ENCODE data around the gene RTN4.
"Not testable (repeated sequence)": the region's sequence is repeated elsewhere in the genome, so short reads cannot be mapped to it uniquely, and the experiment has no call there.

The RTN4 gene

DNA sequence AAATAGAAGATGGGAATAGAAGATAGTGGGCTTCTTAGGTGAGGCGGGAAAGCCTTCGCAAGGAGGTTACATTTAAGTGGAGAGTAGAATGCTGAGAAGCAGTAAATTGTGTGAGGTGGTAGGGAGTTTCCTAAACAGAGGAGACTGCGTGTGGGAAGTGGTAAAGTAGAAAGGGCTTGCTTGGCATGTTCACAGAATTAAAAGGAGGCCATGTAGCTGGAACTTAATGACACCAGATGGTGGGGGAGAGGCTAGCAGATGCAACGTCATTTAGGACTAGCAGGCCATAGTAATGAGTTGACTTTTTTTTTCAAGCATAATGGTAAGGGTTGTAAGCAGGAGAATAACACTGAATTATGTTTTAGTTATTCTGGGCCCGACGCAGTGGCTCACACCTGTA lies 13.0 kb upstream of the RTN4 start:
- DNase-seq: no peak

DNA sequence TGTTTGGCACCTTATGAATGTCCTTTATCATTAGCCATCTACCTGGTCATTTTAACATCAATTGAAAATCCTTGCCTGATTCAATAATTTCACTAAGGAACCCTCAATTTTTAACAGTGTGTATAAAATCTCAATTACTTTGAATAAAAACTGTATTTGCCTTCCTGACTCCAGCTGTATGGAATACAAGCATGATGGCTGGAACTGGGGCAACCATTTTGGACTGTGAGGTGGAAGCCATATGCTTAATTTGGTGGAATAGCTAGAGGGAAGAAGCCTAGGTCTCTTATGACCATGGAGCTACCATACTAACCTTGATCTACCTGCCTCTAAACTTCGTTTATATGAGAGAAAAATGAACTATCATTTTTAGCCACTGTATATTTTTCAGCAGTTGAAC lies 12.5 kb upstream of the RTN4 start:
- no peak for DNase-seq

DNA sequence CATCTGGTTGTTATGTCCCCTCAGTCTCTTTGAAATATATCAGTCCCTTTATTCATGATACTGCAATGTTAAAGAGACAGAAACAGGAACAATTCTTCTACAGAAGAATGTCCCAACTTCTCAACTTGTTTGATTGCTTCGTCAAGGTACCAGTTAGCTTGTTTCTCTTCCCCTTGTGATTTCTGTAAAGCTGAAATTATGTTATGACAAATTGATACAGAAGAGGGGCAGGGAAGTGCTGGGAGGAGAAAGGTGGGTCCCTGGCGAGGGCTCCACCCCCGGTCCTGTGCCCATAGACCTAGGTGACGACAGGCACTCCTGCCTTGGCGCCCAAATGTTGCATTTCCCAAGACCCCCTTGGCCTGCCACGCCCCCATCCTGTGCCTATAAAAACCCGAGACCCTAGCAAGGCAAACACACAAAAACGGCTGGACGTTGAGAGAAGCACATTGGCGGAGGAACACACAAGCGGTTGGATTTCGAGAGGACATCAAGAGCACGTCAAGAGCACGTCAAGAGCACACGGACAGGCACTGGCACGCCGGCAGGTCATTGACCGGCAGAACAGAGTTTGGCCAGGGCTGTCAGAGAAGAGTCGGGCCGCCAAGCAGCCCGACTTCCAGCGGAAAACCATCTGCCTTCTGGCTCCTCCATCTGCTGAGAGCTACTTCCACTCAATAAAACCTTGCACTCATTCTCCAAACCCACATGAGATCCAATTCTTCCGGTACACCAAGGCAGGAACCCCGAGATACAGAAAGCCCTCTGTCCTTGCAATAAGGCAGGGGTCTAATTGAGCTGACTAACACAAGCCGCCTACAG lies 11.5 kb upstream of the RTN4 start:
- DNase-seq: peak; percentile 6

DNA sequence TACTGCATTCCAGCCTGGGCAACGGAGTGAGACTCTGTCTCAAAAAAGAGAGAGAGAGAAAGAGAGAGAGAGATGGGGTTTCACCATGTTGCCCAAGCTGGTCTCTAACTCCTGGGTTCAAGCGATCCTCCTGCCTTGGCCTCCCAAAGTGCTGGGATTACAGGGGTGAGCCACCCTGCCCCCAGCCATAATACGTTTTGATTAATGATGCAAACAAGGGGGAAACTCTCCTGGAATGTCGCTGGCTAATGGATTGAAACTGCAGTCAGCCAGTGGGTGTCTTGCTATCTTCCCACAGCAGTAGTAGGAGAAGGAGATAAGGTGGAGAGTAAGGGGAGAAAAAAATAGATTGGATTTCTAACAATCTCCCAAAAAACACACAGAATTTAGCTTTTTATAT lies 9.5 kb upstream of the RTN4 start:
- no peak for DNase-seq

DNA sequence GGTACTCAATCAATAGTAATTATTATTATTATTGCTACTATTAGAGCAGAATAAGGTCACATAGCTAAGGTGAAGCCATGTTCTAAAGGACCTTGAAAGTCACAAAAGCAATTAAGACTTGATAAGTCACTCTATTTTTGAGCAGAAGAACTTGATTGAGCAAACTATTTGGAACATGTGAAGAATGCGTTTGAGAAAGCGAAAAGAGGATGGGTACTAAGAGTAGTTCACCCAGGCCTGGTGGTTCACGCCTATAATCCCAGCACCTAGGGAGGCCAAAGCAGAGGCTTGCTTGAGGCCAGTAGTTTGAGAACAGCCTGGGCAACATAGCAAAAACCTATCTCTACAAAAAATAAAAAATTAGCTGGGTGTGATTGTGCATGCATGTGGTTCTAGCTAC lies 7.2 kb upstream of the RTN4 start:
- no peak for DNase-seq

DNA sequence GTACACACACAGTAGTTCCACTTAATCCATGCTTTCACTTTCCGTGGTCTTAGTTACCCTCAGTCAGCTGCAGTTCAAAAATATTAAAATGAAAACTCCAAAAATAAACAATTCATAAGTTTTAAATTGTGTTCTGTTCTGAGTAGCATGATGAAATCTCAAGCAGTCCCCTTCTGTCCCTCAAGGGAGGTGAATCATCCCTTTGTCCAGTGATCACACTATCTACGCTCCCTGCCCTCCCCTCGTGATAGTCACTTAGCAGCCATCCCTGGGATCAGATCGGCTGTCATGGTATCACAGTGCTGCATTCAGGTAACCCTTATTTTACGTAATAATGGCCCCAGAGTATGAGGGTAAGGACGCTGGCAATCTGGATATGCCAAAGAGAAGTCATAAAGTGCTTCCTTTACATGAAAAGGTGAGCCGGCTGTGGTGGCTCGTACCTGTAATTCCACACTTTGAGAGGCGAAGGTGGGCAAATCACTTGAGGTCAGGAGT lies 5.8 kb upstream of the RTN4 start:
- DNase-seq: no peak

DNA sequence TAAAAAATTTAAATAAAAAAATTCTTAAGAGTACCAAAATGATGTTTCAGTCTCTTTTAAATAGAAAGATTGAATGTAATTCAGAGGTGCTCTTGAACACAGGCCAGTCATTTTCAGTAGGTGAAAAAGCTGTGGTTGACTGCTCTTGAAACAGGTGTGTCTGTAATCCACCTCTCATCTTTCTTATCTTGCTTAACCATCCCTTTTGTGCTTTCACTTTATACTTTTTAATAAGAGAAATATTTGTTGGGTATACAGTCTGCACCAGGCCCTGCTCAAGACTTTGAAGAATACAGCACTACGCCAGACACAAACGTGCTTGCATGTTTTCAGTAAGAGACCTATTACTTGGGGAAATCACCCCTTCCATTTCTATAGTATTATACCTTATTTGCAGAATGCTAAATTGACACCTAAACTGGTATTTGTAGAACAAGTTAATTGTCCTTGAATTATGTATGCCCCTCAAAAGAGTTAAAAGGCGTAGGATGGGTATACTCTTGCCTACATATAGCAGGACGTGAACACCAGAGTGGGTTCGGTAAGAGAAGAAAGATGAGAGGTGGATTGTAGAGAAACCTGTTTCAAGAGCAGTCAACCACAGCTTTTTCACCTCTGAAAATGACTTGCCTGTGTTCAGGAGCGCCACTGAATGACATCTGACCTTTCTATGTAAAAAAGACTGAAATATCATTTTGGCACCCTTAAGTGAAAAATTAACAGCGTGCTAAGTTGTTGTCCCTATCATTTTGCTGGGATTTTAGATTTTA lies 4.0 kb upstream of the RTN4 start:
- DNase-seq: no peak

DNA sequence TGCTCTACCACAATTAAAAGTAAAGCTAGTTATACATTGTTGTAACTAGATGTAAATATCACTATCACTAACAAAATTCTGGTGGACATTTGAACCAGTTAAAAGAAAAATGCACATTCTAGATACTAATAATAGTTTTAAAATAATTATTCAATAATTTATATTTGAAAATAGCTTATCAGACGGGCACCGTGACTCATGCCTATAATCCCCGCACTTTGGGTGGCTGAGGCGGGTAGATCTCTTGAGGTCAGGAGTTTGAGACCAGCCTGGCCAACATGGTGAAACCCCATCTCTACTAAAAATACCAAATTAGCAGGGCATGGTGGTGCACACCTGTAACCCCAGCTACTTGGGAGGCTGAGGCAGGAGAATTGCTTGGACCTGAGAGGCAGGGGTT lies 3.0 kb upstream of the RTN4 start:
- not testable (repeated sequence) for DNase-seq

DNA sequence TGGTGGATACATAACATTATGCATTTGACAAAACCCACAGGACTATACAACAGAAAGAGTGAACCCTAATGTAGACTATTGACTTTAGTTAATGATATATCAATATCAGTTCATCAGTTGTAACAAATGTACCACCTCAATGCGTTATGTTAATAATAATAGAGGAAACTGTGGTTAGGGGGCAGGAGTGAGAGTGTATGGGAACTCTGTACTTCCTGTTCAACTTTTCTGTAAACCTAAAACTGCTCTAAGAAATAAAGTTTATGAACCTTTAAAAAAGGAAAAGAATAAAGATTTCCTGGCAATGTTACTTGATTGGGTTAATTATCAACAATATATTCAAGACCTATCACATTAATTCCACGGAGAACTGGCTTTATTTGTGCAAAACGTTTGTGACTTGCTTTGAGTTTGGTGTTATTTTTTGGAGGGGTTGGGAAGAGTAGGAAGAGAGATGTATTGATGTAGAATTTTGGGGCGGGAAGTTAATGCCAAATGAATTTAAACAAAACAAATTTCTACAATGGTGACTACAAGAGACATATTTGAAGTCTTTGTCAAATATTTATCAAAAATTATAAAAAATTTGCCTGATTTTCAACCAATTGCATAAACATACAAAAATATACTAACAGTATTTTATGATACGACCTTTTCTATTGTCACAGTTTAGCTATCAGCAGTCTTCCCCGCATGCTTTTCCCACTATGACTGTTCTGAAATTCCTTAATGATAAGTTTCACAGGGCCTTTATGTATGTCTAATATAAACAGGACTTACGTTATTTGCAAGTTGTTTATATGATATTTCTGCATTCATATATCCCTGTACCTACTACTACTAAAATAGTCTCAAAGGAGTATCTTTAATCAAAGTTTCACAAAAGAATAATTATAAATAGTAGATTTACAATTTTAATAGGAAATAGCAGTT lies 2.1 kb upstream of the RTN4 start:
- no peak for DNase-seq

DNA sequence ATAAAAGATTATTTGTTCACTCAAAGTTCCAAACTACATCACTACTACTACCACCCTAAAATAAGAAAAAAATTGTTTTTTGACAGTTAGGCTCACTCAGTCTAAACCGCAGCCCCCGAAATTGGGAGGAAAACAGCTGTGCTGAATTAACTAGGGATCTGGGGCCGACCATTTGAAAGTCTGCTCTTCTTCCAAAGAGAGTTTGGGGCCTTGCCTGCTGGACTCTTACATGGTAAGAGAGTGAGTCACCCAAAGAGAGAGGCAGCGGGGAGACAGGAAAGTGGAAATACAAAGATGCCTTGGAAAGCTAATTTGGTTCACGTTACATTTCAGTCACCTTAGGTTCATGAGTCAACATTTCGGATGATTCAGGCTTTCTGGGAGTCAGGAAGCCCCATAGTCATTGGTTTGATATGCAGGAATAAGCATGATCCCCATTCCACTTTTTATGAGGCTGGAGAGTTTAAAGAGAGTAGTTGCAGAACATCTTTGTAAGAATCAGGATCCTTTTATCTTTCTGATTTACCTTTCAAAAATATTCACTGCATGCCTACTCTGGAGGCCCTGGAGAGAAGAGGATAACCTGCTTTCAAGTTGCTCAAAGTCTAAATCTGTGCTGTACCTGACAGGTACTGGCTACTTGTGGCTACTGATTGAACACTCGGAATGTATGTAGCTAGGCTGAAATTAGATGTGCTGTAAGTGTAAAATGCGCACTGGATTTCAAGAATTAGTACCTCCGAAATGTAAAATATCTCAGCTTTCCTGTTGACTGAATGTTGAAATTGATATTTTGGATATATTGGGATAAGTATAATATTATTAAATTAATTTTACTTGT lies 995 bp upstream of the RTN4 start:
- DNase-seq: no peak

DNA sequence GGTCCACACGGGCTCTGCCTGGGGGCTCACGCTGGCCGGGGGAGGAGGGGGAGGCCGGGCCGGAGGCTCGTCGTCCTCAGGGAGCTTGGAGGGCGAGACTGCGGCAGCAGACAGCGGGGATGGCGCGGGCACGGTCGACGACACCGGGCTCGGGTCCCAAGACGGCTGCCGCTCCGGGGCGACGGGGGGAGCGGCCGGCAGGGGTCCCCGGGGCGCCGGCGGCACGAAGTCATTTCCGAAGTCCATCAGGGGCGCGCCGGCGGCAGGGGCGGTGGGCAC lies 491 bp downstream of the RTN4 start:
- no peak for DNase-seq

DNA sequence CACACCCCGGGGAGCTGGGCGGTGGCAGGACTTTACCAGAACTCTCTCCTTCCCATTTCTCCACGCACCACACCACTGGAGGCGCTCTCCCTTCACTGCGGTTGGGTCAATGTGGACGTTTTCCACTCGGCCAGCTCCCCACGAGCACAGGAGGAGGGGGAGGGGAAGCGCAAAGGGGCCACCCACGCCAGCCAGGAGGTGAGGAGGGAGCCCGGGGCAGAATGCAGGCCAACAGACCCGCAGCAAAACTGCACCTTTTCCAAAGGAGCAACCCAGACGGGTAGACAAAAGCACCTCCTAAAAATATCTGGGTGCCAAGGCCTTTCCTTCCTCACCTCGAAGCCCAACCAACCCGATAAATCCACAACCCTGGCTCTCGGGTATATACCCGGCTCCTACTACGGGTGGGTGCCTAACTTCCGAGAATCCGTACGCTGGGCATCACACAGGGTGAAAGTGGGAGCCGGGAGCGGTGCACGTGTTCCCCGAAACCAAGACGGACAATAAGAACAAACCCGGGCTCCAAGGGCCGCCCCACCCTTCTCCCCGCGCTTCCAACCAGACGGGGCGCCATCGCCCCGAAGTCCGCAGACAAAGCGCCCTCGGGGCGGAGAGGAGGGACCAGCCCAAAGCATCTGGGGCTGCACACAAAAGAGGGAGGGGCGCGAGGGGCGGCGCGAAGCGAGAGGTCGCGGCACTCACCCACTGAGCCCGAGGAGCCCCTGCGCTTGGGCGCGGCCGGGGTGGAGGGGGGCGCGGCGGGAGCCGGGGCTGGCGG lies 1.0 kb downstream of the RTN4 start:
- no peak for DNase-seq

DNA sequence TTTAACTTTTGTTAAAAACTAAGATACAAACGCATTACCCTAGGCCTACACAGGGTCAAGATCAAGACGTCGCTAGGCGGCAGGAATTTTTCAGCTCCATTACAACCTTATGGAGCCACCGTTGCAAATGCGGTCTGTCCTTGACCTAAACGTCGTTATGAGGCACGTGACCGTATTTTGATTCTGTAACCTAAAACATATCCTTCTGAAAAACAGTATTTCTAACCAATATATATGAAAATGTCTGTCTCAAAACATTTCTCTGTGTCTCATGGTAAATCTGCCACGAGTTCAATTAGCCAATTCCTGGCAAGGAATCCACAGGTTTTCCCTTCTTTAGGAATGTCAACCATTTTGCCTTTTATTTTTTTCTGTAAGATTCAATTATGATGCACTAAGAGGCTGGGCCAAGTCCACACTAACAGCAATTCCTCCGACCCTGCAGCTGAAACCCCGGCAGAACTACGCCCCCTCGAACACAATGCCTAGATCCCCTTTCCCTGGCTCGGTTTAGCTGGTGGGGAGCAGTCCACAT lies 1.7 kb downstream of the RTN4 start:
- peak; percentile 4 for DNase-seq

DNA sequence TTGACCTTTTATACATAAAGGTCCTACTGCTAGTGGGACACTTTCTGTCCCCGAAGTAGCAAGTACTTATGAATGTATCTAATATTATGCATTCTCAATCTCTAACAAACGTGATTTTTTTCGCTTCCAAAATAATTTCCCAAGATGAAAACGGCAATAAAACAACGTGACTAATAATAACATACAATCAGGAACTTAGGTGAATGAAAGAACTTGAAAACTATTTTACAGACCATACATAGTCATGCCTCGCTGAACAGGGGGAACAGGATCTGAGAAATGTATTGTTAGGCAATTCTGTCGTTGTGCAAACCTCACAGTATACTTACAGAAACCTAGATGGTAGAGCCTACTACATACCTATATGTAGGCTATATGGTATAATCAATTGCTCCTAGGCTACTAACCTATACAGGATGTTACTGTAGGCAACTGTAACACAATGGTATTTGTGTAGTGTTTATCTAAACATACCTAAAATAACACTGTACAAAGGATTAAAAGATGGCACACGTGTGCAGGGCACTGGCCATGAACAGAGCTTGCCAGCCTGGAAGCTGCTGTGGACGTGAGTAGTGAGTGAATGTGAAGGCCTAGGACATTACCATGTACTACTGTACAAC lies 2.5 kb downstream of the RTN4 start:
- peak; percentile 7 for DNase-seq

DNA sequence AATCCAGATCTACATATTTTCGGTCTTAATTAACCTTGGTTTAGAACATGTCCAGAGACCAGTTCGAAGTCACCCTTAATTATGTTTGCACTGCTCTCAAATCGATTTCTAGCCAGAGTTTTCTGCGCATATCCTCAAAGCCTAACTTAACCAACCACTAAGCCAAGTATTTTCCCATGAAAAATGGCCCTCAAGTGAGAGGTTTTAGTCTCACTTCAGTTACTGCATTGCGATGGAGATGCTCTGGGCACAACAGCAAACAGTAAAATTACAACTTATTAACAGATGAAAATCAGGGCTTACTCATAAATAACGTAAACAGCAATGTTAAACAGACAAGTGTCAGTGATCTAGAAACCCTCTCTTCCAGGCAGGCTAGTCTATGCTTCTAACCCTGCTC lies 4.5 kb downstream of the RTN4 start:
- no peak for DNase-seq

DNA sequence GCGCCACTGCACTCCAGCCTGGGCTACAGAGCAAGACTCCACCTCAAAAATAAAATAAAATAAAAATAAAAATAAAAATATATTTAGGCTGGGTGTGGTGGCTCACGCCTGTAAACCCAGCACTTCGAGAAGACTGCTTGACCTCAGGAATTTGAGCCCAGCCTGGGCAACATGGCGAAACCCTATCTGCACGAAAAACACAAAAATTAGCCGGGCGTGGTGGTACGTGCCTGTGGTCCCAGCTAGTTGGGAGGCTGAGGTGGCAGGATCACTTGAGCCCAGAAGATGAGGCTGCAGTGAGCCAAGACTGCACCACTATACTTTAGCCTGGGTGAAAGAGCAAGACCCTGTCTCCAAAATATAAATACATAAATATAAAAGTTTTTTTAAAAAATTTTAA lies 6.4 kb downstream of the RTN4 start:
- no peak for DNase-seq

DNA sequence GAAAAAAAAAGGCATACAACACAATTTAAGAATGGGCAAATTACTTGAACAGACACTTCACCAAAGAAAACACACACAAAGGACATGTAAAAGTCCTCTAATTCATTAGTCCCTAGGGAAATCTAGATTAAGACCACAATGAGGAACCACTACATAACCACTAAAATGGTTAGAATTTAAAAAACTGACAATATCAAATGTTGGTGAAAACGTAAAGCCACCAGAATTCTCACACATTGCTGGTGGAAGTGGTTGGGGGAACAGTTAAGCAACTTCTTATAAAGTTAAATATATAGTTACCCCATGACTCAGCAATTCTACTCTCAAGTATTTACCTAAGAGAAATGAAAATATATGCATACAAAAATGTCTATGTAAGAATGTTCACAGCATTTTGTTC lies 11.8 kb downstream of the RTN4 start:
- DNase-seq: no peak

DNA sequence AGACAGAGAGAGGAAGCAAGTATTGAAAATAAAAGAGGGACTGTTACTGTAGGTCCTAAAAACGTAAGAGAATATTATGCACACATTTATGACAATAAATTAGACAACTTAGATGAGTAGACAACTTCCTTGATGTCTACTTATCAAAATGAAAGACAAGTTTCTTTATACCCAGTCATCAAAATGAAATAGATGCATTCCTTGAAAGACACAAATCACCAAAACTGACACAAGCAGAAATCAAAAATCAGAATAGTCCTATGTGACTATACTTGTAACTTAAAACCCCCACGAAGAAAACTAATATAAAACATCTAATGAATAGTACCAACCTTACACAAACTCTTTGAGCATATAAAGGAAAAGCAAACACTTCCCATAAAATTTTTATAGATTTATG lies 14.5 kb downstream of the RTN4 start:
- DNase-seq: no peak

DNA sequence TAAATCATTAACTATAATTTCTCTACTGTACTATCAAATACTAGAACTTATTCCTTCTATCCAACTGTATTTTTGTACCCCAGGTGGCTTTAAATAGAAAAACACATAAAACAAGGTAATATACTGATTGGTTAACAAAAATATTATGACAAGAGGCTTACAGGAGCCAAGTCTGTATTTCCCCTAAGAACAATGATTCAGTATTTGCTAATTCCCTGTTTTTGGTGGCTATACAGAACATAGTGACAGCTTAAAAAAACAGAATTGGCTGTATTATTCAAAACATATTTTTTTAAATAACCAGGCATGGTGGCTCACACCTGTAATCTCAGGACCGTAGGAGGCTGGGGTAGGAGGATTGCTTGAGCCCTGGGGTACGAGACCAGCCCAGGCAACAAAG lies 16.3 kb downstream of the RTN4 start:
- DNase-seq: no peak

DNA sequence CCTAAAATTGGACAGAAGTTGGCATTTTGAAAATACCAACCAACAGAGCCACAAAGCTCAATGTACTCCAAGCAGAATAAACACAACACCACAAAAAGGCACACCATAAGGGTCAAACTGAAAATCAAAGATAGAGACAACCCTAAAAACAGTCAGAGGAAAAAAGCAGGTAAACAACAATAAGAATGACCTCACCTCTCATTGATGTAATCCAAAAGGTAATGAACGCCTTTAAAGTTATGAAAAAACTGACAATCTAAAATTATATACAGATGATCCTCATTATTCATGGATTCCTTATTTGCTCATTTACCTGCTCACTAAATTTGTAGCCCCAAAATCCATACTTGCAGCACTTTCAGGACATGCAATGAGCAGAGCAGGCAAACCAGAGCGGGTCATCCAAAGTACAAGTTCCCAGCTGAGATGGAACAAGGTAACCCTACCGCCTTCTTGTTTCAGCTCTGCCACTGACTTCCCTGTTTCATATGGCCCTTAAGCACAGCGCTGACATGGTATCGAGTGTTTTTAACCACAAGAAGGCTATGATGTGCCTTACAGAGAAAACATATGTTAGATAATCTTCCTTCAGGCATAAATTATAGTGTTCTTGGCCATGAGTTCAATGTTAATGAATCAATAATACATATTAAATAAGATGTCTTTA lies 17.0 kb downstream of the RTN4 start:
- no peak for DNase-seq

Data from NCI-H2029 treated with DMSO at 0.1 percent for 48 hours (cell line).